Endodermal cell (in vitro differentiated cells): Measurements from ENCODE around the gene RFTN1. TPM values are rescaled to one million over a fixed set of nuclear protein-coding genes. Genes with fewer than 3 reads are reported as not detected.

ENCODE experiments used
- DNase-seq: peaks from one replicate; pipeline ENCODE4 v3.0.0-alpha.2; 2017
- H3K27ac ChIP-seq: 2 replicates; pipeline ENCODE4 v1.5.1; 2013; ENCODE audit warnings: mild to moderate bottlenecking, low read depth, low read length, moderate library complexity
- H3K27me3 ChIP-seq: 2 replicates; pipeline ENCODE4 v1.6.1; 2013; ENCODE audit warnings: mild to moderate bottlenecking, low read length, moderate library complexity; ENCODE audit not compliant: insufficient read depth, control insufficient read depth, poor library complexity, severe bottlenecking
- H3K36me3 ChIP-seq: 2 replicates; pipeline ENCODE4 v1.7.0; 2013; ENCODE audit warnings: mild to moderate bottlenecking, low read length, moderate library complexity; ENCODE audit not compliant: control insufficient read depth, insufficient read depth
- H3K4me1 ChIP-seq: one replicate; pipeline ENCODE4 v1.7.0; 2013; ENCODE audit warnings: low read length; ENCODE audit not compliant: control insufficient read depth, insufficient read depth
- H3K4me3 ChIP-seq: 2 replicates; pipeline ENCODE4 v1.5.1; 2013; ENCODE audit warnings: mild to moderate bottlenecking, low read length, moderate library complexity
- H3K9ac ChIP-seq: 2 replicates; pipeline ENCODE4 v1.6.1; 2013; ENCODE audit warnings: mild to moderate bottlenecking, low read length, moderate library complexity; ENCODE audit not compliant: poor library complexity, severe bottlenecking; ENCODE audit errors: extremely low read depth
- H3K9me3 ChIP-seq: 2 replicates; pipeline ENCODE4 v1.6.1; 2013; ENCODE audit warnings: mild to moderate bottlenecking, low read length, moderate library complexity; ENCODE audit not compliant: control insufficient read depth
- H3K27ac Mint-ChIP-seq: 2 replicates; pipeline ENCODE4 v1.8.0; 2020; ENCODE audit warnings: mixed read lengths
- H3K27me3 Mint-ChIP-seq: 2 replicates; pipeline ENCODE4 v1.8.0; 2021; ENCODE audit warnings: mild to moderate bottlenecking, mixed read lengths; ENCODE audit not compliant: insufficient read depth
- H3K36me3 Mint-ChIP-seq: 2 replicates; pipeline ENCODE4 v1.8.0; 2020; ENCODE audit warnings: low read depth, mixed read lengths
- H3K4me1 Mint-ChIP-seq: 2 replicates; pipeline ENCODE4 v1.8.0; 2020; ENCODE audit warnings: mixed read lengths
- H3K4me3 Mint-ChIP-seq: 2 replicates; pipeline ENCODE4 v1.8.0; 2020; ENCODE audit warnings: mild to moderate bottlenecking, moderate library complexity, mixed read lengths
- H3K9me3 Mint-ChIP-seq: 2 replicates; pipeline ENCODE4 v1.8.0; 2020; ENCODE audit warnings: mild to moderate bottlenecking, mixed read lengths
- CTCF ChIP-seq: fragments of 200-600 bp; sonication (generic); conservative IDR thresholded peaks from 2 replicates; pipeline ENCODE4 v1.5.0; 2021; ENCODE audit warnings: antibody characterized with exemption, mild to moderate bottlenecking
- WGBS, 2 experiments: methylation state at CpG; one replicate each; pipeline versions ENCODE4 v1.1.5 to v1.1.7; 2013; ENCODE audit warnings: missing lambda C conversion rate in 2 of 2, mixed read lengths in 1 of 2; ENCODE audit not compliant: insufficient coverage in 1 of 2, insufficient read length in 1 of 2; 5-methylcytosine and 5-hydroxymethylcytosine counted together
- total RNA-seq, 2 donors: library from RNA; stranded (reverse); fragmentation: NEBNext Ultra II Directional in 1 of 2; extraction: Animal tissue kit (Norgen Biotek cat#: 25700) in 1 of 2; gene quantifications; 2 replicates in 1 of 2; 3 replicates in 1 of 2; pipeline ENCODE4 v1.2.1, GENCODE V29; 2021

Gene RFTN1
- total RNA-seq, 2 donors from 2014 or later, result 0.80 to 1.1 TPM

DNA sequence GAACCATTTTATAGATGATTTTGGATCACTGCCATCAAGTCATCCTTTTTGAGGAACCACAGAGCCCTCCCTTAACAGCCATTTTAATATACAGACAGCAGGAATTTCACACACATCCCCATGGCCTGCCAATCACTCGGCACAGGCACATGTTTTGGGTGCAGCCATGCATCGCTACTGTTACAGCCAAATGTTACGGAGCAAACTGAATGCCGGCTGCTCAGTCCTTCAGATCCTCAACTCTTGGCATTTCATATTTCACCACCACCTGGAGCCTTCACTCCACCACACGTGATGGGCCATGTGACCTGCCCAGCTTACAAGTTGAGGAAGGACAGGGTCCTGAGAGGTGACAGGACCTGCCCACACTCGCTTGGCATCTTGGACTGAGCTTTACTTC lies 157.7 kb downstream of the RFTN1 start:
- Histone ChIP-seq H3K9me3 (no peaks in the 10 kb centered on the region), H3K36me3 (no peaks in the 10 kb centered on the region), H3K27me3 (no peaks in the 10 kb centered on the region), H3K27ac (no peak overlapping the region), H3K9ac (no peak overlapping the region), H3K4me1 (no peaks in the 10 kb centered on the region), H3K4me3 (no peak overlapping the region)
- Mint-ChIP-seq H3K27ac (no peak overlapping the region), H3K36me3 (no peaks in the 10 kb centered on the region), H3K9me3 (no peaks in the 10 kb centered on the region), H3K4me1 (peaks cover 10% of the 10 kb centered on the region), H3K27me3 (peaks cover 2% of the 10 kb centered on the region), H3K4me3 (no peak overlapping the region)
- WGBS, 2 experiments, result 96% methylated on average over 4 to 6 of the region's 6 CpGs
- no peak for DNase-seq
- TF ChIP-seq CTCF, result no peak

- Mint-ChIP-seq H3K27ac (no peak overlapping the region), H3K36me3 (peaks cover 2% of the 10 kb centered on the region), H3K4me3 (no peak overlapping the region), H3K4me1 (peaks cover 10% of the 10 kb centered on the region), H3K9me3 (no peaks in the 10 kb centered on the region), H3K27me3 (peaks cover 2% of the 10 kb centered on the region)
- no peak for DNase-seq
- 88 to 91% methylated on average over 3 of the region's 3 CpGs for WGBS, 2 experiments
- H3K4me3 ChIP-seq, result no peak overlapping the region
- no peaks in the 10 kb centered on the region for H3K4me1 ChIP-seq
- TF ChIP-seq CTCF, result no peak
- no peaks in the 10 kb centered on the region for H3K36me3 ChIP-seq
- no peaks in the 10 kb centered on the region for H3K27me3 ChIP-seq
- no peak overlapping the region for H3K9ac ChIP-seq
- no peaks in the 10 kb centered on the region for H3K9me3 ChIP-seq
- no peak overlapping the region for H3K27ac ChIP-seq
Observed at GRCh38 chr3:16354291-16354690, 159.2 kb downstream of the RFTN1 start.

DNA sequence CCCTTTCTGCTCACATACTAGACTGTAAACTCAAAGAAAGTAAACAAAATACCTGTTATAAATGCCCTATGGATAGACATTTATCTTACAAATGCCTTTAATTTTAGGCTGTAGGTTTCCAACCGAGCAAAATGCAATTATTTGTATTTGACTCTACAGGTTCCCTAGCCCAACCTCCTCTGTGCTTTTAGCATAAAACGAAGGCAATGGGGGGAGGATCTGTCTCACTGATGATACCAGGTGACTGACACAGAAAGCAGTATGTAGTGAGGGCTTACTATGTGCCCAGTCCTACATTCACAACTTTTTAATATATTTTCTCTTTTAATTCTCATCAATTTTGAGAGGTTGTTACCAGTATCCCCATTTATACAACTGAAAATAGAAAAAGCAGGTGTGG lies 161.1 kb downstream of the RFTN1 start:
- no peaks in the 10 kb centered on the region for H3K36me3 ChIP-seq
- DNase-seq, result no peak
- H3K27me3 ChIP-seq, result no peaks in the 10 kb centered on the region
- H3K9ac ChIP-seq, result no peak overlapping the region
- Mint-ChIP-seq H3K27me3 (peaks cover 2% of the 10 kb centered on the region), H3K9me3 (no peaks in the 10 kb centered on the region), H3K4me3 (no peak overlapping the region), H3K36me3 (peaks cover 6% of the 10 kb centered on the region), H3K4me1 (peaks cover 10% of the 10 kb centered on the region), H3K27ac (no peak overlapping the region)
- no peak overlapping the region for H3K27ac ChIP-seq
- no peaks in the 10 kb centered on the region for H3K4me1 ChIP-seq
- no peak overlapping the region for H3K4me3 ChIP-seq
- H3K9me3 ChIP-seq, result no peaks in the 10 kb centered on the region
- no peak for TF ChIP-seq CTCF
- 38 to 55% methylated on average over 1 to 2 of the region's 2 CpGs for WGBS, 2 experiments
